HepG2 (cell line): ENCODE measurements around the gene CEBPE. TPM values are rescaled to one million over a fixed set of nuclear protein-coding genes. Genes with fewer than 3 reads are reported as not detected.

Experiments used
- DNMT1 ChIP-seq: sonication (generic); formaldehyde crosslinking; IDR thresholded peaks from 2 replicates; pipeline ENCODE4 v1.5.1; 2020; ENCODE audit warnings: mild to moderate bottlenecking, missing genetic modification reagents
- EED ChIP-seq: sonication (generic); formaldehyde crosslinking; IDR thresholded peaks from 2 replicates; pipeline ENCODE4 v1.5.0; 2020; ENCODE audit warnings: mild to moderate bottlenecking, missing genetic modification reagents
- FOXK1 ChIP-seq: sonication (generic); formaldehyde crosslinking; IDR thresholded peaks from 2 replicates; pipeline ENCODE4 v1.4.0; 2020; ENCODE audit warnings: low read depth, missing genetic modification reagents, borderline replicate concordance
- MED13 ChIP-seq: sonication (generic); formaldehyde crosslinking; IDR thresholded peaks from 2 replicates; pipeline ENCODE4 v1.5.0; 2020; ENCODE audit warnings: missing genetic modification reagents
- POLR2G ChIP-seq: fragments of 200-400 bp; formaldehyde crosslinking; IDR thresholded peaks from 2 replicates; pipeline ENCODE4 v1.6.1; 2018; ENCODE audit warnings: mild to moderate bottlenecking, low read depth, low read length, moderate library complexity
- PRDM4 ChIP-seq: sonication (generic); formaldehyde crosslinking; IDR thresholded peaks from 2 replicates; pipeline ENCODE4 v1.9.0; 2021; ENCODE audit warnings: missing genetic modification reagents, borderline replicate concordance
- RARA ChIP-seq: IDR thresholded peaks from 2 replicates; pipeline ENCODE4 v1.6.1; 2016; ENCODE audit warnings: missing genetic modification reagents, missing compliant biosample characterization
- RFX3 ChIP-seq: IDR thresholded peaks from 2 replicates; pipeline ENCODE4 v1.6.1; 2016; ENCODE audit warnings: missing biosample characterization, missing genetic modification reagents
- SKIL ChIP-seq: sonication (generic); formaldehyde crosslinking; IDR thresholded peaks from 2 replicates; pipeline ENCODE4 v1.8.0; 2022; ENCODE audit warnings: missing genetic modification reagents, mild to moderate bottlenecking, moderate library complexity, borderline replicate concordance
- SRY ChIP-seq: sonication (generic); formaldehyde crosslinking; IDR thresholded peaks from 2 replicates; pipeline ENCODE4 v1.8.0; 2022; ENCODE audit warnings: mild to moderate bottlenecking, missing genetic modification reagents
- ZFAT ChIP-seq: sonication (generic); formaldehyde crosslinking; conservative IDR thresholded peaks from 2 replicates; pipeline ENCODE4 v1.8.1; 2023; ENCODE audit warnings: missing genetic modification reagents, inconsistent platforms
- ZFP62 ChIP-seq: sonication (generic); formaldehyde crosslinking; IDR thresholded peaks from 2 replicates; pipeline ENCODE4 v1.4.0; 2020; ENCODE audit warnings: missing genetic modification reagents
- ZMYM4 ChIP-seq: sonication (generic); formaldehyde crosslinking; IDR thresholded peaks from 2 replicates; pipeline ENCODE4 v1.8.1; 2023; ENCODE audit warnings: mild to moderate bottlenecking, missing genetic modification reagents
- ZNF160 ChIP-seq: sonication (generic); formaldehyde crosslinking; IDR thresholded peaks from 2 replicates; pipeline ENCODE4 v1.8.0; 2022; ENCODE audit warnings: mild to moderate bottlenecking, inconsistent platforms, missing genetic modification reagents
- ZNF569 ChIP-seq: sonication (generic); formaldehyde crosslinking; IDR thresholded peaks from 2 replicates; pipeline ENCODE4 v1.5.0; 2020; ENCODE audit warnings: mild to moderate bottlenecking, missing genetic modification reagents, moderate library complexity, borderline replicate concordance
- polyA plus RNA-seq, 8 experiments: library from polyadenylated mRNA; depleted of rRNA in 3 of 8; stranded (reverse) in 7 of 8; unstranded in 1 of 8; fragments of >200 nt; fragmentation: Illumina TruSeq in 4 of 8; extraction: Trizol in 4 of 8; gene quantifications; 2 replicates each; pipeline versions ENCODE4 v1.2.1 to v1.2.3, GENCODE V29; 2011 to 2016; ENCODE audit warnings: low read depth in 4 of 8, missing spikeins in 1 of 8, mixed read lengths in 1 of 8; ENCODE audit not compliant: insufficient read depth in 1 of 8
- total RNA-seq, 5 experiments: library from RNA; depleted of rRNA; stranded (reverse); fragments of >200 nt; fragmentation: Illumina TruSeq; extraction: Trizol; gene quantifications; 2 replicates each; pipeline ENCODE4 v1.2.3, GENCODE V29; 2016; ENCODE audit warnings: low read depth in 1 of 5
- TF ChIP-seq, protein P1 (sequence below): sonication (generic); formaldehyde crosslinking; IDR thresholded peaks from 2 replicates; pipeline ENCODE4 v1.8.1; 2023; ENCODE audit warnings: mild to moderate bottlenecking, missing genetic modification reagents
- TF ChIP-seq, protein P2 (sequence below): sonication (generic); formaldehyde crosslinking; IDR thresholded peaks from 2 replicates; pipeline ENCODE4 v1.4.0; 2020; ENCODE audit warnings: missing genetic modification reagents
- TF ChIP-seq, protein P3 (sequence below): sonication (generic); formaldehyde crosslinking; IDR thresholded peaks from 2 replicates; pipeline ENCODE4 v1.8.0; 2022; ENCODE audit warnings: missing genetic modification reagents, mild to moderate bottlenecking, borderline replicate concordance
- TF ChIP-seq, protein P4 (sequence below): sonication (generic); formaldehyde crosslinking; IDR thresholded peaks from 2 replicates; pipeline ENCODE4 v1.8.1; 2023; ENCODE audit warnings: mild to moderate bottlenecking, inconsistent platforms, moderate library complexity, missing genetic modification reagents, borderline replicate concordance

The CEBPE gene
- total and polyA plus RNA-seq, 2 of the 13 experiments (the other 11 are each of a cell fraction or from before 2014, with no cell fraction given) = 0.09 to 0.11 TPM

- TF ChIP-seq RFX3 (CRISPR knock-in tag) = 0 out of 2 replicates have a peak, but pooled peaks have one; percentile 41
- TF ChIP-seq ZFP62 (CRISPR knock-in tag) = no peak
- TF ChIP-seq POLR2G = no peak
- TF ChIP-seq, protein P1, sequence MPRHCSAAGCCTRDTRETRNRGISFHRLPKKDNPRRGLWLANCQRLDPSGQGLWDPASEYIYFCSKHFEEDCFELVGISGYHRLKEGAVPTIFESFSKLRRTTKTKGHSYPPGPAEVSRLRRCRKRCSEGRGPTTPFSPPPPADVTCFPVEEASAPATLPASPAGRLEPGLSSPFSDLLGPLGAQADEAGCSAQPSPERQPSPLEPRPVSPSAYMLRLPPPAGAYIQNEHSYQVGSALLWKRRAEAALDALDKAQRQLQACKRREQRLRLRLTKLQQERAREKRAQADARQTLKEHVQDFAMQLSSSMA (CRISPR knock-in tag) = no peak
- peak; percentile 42; the same call in 1 of the 2 replicates for TF ChIP-seq RARA (CRISPR knock-in tag)
- peak; percentile 60; the same call in 1 of the 2 replicates for TF ChIP-seq SRY (CRISPR knock-in tag)
- TF ChIP-seq, protein P2, sequence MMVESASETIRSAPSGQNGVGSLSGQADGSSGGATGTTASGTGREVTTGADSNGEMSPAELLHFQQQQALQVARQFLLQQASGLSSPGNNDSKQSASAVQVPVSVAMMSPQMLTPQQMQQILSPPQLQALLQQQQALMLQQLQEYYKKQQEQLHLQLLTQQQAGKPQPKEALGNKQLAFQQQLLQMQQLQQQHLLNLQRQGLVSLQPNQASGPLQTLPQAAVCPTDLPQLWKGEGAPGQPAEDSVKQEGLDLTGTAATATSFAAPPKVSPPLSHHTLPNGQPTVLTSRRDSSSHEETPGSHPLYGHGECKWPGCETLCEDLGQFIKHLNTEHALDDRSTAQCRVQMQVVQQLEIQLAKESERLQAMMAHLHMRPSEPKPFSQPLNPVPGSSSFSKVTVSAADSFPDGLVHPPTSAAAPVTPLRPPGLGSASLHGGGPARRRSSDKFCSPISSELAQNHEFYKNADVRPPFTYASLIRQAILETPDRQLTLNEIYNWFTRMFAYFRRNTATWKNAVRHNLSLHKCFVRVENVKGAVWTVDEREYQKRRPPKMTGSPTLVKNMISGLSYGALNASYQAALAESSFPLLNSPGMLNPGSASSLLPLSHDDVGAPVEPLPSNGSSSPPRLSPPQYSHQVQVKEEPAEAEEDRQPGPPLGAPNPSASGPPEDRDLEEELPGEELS (CRISPR knock-in tag) = peak; percentile 60
- TF ChIP-seq DNMT1 = 0 out of 2 replicates have a peak, but pooled peaks have one; percentile 41
- no peak for TF ChIP-seq SKIL
- no peak for TF ChIP-seq ZFAT (CRISPR knock-in tag)
- no peak for TF ChIP-seq ZNF160 (CRISPR knock-in tag)
- no peak for TF ChIP-seq MED13 (CRISPR knock-in tag)
- TF ChIP-seq ZNF569 (CRISPR knock-in tag) = no peak
- peak; percentile 82 for TF ChIP-seq ZMYM4 (CRISPR knock-in tag)
- TF ChIP-seq PRDM4 (CRISPR knock-in tag) = peak; percentile 71; the same call in 1 of the 2 replicates
- TF ChIP-seq, protein P3, sequence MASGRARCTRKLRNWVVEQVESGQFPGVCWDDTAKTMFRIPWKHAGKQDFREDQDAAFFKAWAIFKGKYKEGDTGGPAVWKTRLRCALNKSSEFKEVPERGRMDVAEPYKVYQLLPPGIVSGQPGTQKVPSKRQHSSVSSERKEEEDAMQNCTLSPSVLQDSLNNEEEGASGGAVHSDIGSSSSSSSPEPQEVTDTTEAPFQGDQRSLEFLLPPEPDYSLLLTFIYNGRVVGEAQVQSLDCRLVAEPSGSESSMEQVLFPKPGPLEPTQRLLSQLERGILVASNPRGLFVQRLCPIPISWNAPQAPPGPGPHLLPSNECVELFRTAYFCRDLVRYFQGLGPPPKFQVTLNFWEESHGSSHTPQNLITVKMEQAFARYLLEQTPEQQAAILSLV = peak; percentile 96
- TF ChIP-seq EED (CRISPR knock-in tag) = peak; percentile 47; the same call in 1 of the 2 replicates
- TF ChIP-seq, protein P4, sequence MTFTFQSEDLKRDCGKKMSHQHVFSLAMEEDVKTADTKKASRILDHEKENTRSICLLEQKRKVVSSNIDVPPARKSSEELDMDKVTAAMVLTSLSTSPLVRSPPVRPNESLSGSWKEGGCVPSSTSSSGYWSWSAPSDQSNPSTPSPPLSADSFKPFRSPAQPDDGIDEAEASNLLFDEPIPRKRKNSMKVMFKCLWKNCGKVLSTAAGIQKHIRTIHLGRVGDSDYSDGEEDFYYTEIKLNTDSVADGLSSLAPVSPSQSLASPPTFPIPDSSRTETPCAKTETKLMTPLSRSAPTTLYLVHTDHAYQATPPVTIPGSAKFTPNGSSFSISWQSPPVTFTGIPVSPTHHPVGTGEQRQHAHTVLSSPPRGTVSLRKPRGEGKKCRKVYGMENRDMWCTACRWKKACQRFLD = peak; percentile 62; the same call in 1 of the 2 replicates
- TF ChIP-seq FOXK1 (CRISPR knock-in tag) = peak; percentile 89; the same call in 1 of the 2 replicates
Measured at GRCh38 chr14:23120541-23121251, 1.6 kb upstream of the CEBPE start (continued).
